Erythroblast (primary cell): ENCODE results near the gene TARM1.

Experiments used
- GATA1 ChIP-seq: IDR thresholded peaks from 2 replicates; pipeline ENCODE4 v1.6.1; 2011; ENCODE audit warnings: low read depth, mild to moderate bottlenecking, control low read depth, low read length, moderate library complexity
- POLR2A ChIP-seq: IDR thresholded peaks from 2 replicates; pipeline ENCODE4 v1.6.1; 2011; ENCODE audit warnings: mild to moderate bottlenecking, low read length

GRCh38 chr19:54042989-54043388 is 38.2 kb downstream of the TARM1 start:
- TF ChIP-seq POLR2A (no peak), GATA1 (no peak)
